Renal pelvis (tissue), 4 donors: ENCODE measurements around the gene KCNQ5. TPM values are rescaled to one million over a fixed set of nuclear protein-coding genes. Genes with fewer than 3 reads are reported as not detected.
"Not testable (repeated sequence)": the region's sequence is repeated elsewhere in the genome, so short reads cannot be mapped to it uniquely, and the experiment has no call there.

ENCODE experiments used
- DNase-seq: peaks from one replicate; pipeline ENCODE4 v3.0.0-alpha.2; 2013
- polyA plus RNA-seq, 3 donors: library from polyadenylated mRNA; unstranded; fragments of 120-200 nt; gene quantifications; one replicate each; pipeline ENCODE4 v1.2.1, GENCODE V29; 2013; ENCODE audit not compliant: insufficient read length in 3 of 3

The KCNQ5 gene
- polyA plus RNA-seq, 3 donors = 0.21 to 0.34 (median 0.31) TPM

DNA sequence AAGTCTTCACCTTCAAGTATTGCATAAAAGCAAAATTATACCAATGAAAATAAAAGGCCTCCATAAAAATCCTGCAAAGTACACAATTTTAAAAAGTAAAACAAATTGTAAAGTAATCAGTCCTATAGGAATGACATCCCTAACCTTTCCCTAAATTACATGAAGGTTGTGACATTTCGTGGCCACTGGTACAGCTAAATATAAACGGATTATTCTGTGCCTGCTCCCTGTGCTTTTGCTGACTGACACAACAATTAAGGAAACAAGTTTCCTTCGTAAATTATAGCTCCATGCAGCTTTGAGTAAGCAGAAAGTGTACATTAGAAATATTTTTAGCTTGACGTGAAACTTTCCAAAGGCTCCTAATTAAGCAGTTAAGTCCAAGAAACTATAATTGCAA is 222.8 kb downstream of the KCNQ5 start:
- no peak for DNase-seq

DNA sequence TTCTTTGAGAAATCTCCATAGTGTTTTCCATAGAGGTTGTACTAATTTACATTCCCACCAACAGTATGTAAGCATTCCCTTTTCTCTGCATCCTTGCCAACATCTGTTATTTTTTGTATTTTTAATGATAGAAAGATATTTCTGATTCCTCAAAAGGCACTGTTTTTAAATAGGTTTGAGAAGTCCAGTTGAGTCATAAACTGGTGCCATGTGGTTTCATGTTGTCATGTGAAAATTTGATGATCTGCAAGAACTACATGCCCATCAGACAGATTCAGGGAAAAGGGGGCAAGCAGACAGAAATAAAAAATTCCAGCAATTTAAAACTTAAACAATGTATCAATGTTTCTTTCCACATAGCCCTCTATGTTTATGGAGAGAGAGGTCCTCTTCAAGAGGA is 227.5 kb downstream of the KCNQ5 start:
- DNase-seq = no peak

DNA sequence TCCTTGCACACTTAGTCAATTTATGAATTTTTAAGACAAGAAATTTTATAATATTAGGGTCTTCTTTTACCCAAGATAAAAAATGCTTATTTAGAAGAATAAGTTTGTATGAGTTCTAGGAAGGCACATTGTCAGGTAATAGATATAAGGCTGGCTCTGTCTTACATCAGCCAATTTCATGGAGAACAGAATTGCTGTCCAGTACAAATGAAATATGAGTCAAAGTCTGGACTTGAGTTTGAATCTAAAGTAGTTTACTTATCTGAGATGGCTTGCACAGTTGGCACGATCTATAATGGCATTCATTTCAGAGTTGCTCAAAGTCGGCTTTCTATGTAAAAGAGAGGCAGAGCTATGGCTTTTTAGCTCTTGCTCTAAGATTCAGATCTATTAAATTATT is 228.2 kb downstream of the KCNQ5 start:
- no peak for DNase-seq

DNA sequence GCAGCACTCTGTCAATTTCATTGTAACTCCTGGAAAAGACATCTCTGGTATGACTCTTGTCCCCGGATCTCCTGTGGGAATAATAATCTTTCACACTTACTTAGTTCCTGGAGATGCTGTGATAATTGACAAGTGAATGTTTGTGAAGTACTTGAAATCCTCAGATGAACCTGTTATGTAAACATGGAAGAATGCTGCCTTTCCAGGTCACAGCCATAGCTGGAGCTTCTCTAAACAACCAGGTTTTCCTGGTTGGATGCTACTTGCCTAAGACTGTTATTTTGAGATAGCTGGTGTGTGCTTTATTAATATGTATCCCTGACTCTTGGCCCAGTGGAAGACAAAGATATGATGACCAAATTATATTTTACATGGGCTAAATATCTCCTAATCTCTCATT is 228.6 kb downstream of the KCNQ5 start:
- DNase-seq = no peak

DNA sequence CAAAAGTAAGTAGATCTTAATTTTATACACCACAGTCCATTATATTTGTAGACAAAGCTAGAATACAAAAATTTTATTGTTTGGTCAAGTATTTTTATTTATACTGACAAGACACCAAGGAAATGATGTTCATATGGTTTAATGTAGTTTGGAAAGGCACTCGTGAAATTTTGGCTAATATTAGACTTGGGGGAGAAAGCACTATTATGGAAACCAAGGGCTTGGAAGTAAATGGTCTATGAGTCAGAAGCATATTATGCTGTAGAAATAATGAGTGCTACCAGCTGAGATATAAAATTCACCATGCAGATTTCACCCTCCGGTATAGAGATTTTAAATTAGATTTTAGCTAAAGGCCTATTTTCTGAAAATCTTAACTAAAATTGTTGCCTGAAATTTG is 233.6 kb downstream of the KCNQ5 start:
- no peak for DNase-seq

DNA sequence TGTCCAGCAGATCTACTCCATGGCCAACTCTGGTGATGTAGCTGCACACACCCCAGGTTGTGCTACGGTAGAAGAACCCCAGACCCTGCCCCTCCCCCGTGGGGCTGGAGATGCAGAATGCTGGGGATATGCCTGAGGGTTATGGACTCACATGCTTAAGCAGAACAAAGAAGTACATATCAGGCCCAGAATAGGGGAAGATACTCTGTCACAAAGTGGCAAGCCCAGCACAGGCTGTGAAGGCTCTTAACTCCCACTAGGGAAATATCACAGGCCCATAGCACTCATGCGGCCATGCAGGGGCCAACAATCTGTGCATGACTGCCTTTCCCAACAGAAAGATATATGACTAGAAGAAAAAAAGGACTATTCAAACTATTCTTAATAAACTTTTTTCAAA is 234.9 kb downstream of the KCNQ5 start:
- no peak for DNase-seq

DNA sequence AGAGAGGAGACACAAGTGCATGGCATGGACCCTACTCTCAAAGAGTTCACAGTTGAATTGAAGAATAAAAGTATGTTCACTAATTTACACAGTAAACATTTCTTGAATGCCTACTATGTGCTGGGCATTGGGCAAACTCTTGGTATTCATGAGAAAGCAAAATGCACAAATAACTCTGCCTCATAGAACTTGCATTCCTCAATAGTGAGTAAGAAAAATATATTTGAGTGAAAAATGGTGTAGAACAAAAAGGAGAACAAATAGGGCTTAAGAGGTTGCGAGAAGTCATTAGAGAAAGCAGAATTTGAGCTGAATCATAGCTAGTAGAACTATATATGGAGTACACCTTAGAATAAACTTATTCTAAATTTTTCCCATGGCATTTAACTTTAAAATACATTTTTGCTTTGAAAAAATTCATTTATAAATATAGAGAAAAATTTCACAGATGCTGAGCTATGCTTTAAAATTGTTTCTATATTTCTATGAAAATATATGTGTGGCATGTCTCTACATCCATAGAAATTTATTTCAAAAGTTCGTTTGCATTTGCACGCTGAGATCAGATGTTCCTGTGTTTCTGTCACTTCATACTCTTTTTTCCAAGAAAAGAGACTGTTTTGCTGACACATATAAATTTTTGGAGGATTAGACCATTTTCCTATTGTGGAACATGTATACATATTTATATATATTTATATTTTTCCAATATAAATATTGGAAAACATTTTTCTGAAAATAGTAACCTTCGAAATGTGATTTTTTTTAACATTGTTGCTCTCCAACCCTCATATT is 236.1 kb downstream of the KCNQ5 start:
- no peak for DNase-seq

DNA sequence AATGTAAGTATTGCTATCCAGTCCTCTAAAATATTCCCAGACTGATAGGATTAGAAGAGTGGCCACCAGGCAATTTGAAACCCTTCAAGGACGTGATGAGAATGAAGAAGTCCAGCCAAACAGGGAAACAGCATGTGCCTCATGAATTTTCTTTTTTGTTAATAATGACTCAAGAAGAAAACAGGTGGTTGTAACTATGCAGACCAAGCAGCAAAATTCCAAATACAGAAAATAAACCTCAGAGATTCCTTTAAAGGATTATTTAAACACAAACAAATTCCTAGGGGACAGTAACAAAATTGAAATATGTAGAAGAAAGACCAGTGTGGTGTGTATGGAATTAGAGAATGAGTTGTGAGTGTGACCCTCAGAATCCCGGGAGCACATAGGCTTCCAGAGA is 239.2 kb downstream of the KCNQ5 start:
- DNase-seq = no peak

DNA sequence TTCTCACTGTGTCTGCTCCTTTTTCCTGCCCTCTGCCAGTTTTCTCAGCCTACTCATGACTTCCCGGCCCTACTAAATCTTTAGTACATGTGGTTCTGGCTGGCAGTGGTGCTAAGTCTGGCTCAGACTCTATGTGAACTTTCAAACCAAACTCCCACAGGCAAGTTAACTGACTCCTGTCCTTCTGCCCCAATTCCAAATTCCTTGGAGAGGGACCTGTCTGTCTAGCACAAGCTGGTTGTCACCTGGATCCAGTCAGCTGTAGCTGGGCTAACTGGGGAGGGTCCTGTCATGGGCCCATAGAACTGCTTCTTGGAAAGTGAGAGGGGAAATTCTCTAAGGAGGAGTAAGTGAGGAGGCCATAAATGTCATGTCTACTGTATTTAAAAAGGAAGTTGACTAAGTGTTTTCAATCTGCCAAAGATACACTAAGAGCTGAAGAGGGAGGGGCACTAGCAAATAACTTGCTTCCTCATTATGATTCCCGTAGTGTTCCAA is 240.1 kb downstream of the KCNQ5 start:
- no peak for DNase-seq

DNA sequence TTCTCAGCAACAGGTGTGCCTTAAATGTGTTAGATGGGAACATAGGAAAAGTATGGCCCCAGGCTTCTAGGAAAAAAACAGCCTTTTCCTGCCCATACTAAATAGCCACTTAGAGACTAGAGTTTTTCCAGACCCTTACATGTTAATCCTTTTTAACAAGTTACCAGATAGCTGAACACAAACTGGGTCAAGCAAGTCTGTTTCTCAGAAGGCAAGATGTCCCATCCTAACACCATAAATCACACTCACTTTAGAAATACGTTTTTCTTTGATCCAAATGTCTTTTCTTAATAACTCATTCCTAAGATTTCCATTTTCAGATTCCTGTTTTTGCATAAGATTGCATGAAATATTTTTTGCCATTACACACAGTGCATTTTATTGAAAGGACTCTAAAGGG is 241.3 kb downstream of the KCNQ5 start:
- DNase-seq = no peak

DNA sequence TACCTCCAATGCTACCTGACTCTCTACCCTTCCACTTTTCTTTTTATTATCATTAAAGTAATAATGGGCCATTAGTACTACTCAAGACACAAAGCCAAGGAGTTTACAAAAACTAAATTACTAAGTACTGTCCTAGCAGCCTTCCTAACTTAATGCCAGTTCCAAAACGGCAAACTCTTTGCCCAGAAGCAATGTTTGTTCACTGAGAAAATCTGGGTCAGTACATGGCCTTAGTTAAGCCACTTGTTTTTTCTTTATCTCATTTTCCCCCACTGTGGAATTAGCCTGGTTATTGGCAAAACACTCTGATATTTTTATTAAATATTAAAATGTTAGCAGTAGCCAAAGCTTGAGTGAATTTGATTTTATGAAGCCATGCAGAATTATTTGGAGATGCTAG is 242.4 kb downstream of the KCNQ5 start:
- no peak for DNase-seq

DNA sequence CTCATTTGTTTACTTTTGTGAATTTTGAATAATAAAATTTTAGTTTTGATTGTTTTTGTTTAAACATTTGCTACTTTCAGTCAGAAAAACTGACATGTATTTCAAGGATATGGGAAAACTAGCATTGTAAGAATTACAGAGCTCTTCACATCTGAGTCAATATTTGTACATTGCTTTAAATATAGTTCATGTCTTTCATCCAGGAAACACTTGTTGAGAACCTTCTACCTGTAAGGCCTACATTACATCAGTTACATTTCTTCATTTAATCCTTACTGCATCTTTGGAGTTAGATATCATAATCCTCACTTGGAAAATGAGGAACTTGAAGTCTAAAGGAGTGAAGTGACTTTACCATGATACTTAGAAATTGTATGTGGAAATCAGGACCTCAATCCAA is 242.9 kb downstream of the KCNQ5 start:
- no peak for DNase-seq

DNA sequence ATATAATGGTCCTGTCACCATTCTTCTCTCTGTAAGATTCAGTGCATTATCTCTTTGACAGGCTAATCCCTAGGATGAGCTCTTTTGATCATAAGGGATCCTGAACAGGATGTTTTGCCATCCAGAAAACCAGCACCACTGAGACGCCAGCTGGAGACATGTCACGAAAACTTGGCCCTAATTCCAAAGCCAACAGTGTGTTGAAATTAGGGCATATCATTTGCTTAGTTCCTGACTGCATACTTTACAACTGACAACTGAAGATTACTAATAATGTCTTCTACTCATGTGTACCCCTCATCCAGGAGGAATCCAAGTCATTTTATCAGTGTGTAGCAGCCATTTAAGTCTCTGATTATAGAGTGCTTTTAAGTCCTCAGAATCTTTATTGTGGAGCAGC is 243.6 kb downstream of the KCNQ5 start:
- DNase-seq = no peak

DNA sequence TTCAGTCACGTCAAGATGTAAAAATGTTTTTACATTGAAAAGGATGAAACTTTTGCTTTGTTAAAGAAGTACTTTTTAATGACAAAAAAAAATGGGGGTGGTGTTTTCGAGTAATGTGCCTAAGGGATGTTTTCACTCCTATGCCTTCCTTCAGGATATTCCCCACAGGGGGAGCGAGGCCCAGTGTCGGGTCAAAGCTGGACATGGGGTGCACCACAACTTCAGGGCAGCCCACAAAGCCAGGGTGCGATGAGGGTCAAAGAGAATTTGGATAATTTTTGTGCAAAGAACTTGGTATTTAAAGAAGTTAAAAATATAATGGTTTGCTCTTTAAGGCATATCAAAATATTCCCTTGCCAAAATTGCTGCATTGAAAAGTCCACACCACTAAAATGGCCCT is 247.8 kb downstream of the KCNQ5 start:
- DNase-seq = no peak

DNA sequence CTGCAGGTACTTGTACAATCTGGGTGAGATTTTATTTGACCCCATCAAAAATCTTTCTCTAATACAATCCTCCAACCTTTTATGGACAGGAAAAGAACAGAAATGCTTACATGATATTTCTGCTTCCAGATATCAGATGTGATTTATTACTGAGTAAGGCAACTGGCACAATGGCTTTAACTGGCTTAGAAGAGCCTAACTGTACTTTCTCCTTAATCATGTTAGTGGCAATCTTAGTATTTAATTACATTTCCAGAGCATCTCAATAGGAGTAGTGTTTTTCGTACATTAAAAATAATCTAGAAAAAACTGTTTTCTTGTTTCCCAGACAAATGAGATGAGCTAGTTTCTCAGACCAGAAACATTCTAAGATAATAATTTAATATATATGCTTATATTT is 251.6 kb downstream of the KCNQ5 start:
- DNase-seq = no peak

DNA sequence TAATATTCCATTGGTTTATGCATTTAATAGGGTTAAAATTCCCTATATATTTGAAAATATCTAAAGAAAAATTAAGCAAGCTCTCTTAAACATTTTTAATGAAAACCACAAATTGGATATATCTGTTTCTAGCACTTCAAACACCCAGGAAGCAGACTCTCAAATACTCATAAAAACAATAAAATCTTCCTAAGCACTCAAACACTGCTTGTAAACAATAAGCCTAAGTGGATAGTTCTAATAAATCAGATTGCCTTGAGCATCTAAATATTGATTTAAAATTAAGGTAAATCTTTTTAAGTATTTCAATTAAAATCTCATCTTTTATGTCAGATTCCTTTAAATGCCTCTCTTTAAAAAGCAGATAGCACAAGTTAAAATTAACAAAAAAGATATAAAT is 254.4 kb downstream of the KCNQ5 start:
- no peak for DNase-seq

DNA sequence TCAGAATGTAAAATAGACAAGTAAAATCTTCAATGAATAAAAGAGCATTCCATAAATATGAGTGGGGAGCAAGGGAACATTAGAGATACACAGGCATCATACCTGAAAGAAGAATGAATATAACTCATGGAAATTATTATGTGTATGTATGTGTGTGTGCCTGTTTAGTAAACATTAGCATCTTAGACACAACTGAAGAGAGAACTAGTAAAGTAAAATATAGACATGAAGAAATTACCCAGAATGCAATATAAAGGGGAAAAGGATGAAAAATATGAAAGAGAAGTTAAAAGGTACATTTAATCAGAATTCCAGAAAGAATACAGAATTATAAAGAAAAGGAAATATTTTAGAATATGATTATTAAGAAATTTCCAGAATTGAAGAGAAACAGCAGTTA is 264.3 kb downstream of the KCNQ5 start:
- no peak for DNase-seq

DNA sequence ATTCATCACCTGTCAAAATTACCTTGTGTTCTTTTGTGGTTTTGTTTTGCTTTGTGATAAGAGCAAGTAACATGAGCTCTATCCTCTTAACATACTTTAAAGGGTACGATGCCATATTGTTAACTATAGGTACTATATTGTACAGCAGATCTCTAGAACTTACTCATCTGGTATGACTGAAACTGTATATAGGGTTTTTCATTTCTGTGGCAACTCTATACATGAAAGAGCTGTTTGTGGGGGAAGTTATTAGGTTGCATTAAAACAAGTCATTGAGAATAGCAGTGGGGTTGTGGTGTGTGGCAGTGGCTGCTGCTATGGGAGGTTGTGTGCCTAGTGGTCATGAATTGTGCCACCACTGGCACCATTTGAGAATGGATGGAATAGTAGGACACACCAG is 268.4 kb downstream of the KCNQ5 start:
- DNase-seq = no peak

DNA sequence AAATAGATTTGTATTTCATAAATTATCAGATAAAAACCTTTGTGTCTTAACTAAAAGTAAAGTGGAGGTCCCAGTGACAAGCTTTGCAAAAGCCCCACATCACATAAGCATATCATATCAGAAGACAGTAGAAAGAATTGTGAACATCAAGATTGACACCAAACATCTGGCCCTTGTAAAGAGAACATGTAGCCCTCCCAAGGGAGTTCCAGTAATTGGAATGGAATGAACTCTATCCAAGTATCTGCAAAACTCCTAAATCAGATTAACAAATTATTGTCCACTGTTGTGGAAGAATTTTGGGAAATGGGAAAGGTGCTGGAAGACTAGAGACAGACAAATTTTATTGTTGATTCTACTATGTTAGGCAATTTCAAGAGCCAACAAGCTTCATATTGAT is 268.8 kb downstream of the KCNQ5 start:
- DNase-seq = no peak

DNA sequence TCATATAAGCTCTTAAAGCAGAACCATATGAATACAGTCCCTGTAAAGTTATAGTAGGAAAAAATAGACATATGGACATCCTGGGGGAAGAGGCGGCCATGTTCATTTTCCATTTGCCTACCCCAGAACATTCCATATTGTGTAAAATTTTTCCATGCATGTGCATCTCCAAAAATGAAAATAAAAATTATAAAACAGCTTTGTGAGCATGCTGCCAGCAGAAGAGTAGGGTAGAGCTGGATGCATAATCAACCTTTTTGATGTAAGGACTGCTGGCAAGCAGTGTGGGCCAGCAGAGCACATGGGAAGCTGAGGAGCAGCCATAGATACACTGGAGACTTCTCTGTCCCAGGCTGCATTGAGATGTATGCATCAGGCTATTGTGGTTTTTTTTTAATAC is 271.0 kb downstream of the KCNQ5 start:
- DNase-seq = no peak

DNA sequence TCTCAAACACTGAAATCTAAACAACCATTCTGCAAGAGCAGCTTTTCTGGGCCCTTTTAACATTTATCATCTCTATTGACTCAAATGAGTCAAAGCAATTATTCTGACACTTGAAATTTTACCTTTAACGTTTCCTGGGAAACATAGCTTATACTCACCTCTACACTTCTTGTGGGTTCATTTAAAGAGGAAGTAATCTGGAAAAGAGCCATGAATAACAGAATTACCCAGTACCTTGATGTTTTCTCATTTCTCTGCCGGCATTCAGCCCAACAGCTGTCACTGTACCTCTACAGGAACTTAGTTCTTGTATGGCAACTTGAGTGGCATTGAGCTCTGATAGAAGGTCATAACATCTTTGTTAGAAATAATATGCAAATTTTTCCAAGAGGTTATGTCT is 272.2 kb downstream of the KCNQ5 start:
- no peak for DNase-seq

DNA sequence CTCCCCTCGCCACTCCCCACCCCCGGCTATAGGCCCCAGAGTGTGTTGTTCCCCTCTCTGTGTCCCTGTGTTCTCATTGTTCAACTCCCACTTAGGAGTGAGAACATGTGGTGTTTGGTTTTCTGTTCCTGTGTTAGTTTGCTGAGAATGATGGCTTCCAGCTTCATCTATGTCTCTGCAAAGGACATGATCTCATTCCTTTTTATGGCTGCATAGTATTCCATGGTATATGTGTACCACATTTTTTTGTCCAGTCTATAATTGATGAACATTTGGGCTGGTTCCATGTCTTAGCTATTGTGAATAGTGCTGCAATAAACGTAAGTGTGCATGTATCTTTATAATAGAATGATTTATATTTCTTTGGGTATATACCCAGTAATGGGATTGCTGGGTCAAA is 276.4 kb downstream of the KCNQ5 start:
- DNase-seq = not testable (repeated sequence)

DNA sequence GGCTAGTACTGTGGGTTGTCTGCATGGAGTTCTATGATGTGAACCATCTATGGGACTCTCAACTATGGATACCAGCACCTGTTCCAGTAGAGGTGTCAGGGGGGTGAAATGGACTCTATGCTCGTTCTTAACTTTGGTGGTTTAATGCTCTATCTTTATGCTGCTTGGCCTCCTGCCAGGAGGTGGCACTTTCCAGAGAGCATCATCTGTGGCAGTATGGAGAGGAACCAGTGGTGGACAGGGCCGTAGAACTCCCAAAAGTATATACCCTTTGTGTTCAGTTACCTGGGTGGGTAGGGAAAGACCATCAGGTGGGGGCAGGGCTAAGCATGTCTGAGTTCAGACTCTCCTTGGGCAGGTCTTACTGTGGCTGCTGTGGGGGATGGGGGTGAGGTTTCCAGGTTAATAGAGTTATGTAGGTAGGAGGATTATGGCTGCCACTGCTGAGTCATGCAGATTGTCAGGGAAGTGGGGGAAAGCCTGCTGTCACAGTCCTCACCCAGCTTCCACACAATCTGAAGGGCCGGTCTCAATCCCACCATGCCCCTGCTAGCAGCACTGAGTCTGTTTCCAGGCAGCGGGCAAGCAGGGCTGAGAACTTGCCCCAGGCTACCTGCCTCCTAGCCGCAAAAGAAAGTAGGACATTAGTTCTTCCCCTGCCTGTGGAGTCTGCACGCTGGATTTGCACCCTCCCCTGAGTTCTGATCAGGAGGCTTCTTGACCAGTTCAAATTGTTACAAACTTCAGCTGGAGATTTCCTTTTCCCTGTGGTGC is 284.0 kb downstream of the KCNQ5 start:
- DNase-seq = no peak
